DMS153 treated with DMSO at 0.1 percent for 48 hours (cell line): ENCODE results near the gene RIMBP3C.
"Not testable (repeated sequence)": the region's sequence is repeated elsewhere in the genome, so short reads cannot be mapped to it uniquely, and the experiment has no call there.

Source experiments
- DNase-seq: peaks from one replicate; lab custom pipeline; 2025; ENCODE audit not compliant: unreplicated experiment; lab: John Stamatoyannopoulos, UW

The RIMBP3C gene, protein sequence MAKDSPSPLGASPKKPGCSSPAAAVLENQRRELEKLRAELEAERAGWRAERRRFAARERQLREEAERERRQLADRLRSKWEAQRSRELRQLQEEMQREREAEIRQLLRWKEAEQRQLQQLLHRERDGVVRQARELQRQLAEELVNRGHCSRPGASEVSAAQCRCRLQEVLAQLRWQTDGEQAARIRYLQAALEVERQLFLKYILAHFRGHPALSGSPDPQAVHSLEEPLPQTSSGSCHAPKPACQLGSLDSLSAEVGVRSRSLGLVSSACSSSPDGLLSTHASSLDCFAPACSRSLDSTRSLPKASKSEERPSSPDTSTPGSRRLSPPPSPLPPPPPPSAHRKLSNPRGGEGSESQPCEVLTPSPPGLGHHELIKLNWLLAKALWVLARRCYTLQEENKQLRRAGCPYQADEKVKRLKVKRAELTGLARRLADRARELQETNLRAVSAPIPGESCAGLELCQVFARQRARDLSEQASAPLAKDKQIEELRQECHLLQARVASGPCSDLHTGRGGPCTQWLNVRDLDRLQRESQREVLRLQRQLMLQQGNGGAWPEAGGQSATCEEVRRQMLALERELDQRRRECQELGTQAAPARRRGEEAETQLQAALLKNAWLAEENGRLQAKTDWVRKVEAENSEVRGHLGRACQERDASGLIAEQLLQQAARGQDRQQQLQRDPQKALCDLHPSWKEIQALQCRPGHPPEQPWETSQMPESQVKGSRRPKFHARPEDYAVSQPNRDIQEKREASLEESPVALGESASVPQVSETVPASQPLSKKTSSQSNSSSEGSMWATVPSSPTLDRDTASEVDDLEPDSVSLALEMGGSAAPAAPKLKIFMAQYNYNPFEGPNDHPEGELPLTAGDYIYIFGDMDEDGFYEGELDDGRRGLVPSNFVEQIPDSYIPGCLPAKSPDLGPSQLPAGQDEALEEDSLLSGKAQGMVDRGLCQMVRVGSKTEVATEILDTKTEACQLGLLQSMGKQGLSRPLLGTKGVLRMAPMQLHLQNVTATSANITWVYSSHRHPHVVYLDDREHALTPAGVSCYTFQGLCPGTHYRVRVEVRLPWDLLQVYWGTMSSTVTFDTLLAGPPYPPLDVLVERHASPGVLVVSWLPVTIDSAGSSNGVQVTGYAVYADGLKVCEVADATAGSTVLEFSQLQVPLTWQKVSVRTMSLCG (N-terminal part only)

DNA sequence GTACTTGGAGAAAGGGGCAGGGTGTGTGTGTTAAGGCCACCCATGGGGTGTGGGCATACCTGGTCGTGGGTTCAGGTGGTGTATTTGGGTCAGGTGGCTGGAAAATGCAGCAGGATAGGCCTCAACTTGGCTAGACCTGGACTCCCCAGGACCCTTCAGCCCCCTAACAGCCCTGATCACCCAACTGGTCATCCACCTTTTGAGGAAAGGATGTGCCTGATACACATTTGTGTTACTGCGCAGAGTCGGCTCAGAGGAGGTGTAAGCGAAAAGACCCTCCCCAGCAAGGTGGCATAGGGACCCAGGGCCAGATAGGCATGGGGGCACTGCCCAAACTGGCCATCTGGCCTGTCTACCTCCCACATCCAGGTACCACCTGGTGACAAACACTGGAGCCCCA is at the start of gene RIMBP3C:
RIMBP3C (minus strand) TSS at position 101 of the 400 bp plus-strand sequence. CDS start 485 bp downstream, outside the sequence.
- not testable (repeated sequence) for DNase-seq

DNA sequence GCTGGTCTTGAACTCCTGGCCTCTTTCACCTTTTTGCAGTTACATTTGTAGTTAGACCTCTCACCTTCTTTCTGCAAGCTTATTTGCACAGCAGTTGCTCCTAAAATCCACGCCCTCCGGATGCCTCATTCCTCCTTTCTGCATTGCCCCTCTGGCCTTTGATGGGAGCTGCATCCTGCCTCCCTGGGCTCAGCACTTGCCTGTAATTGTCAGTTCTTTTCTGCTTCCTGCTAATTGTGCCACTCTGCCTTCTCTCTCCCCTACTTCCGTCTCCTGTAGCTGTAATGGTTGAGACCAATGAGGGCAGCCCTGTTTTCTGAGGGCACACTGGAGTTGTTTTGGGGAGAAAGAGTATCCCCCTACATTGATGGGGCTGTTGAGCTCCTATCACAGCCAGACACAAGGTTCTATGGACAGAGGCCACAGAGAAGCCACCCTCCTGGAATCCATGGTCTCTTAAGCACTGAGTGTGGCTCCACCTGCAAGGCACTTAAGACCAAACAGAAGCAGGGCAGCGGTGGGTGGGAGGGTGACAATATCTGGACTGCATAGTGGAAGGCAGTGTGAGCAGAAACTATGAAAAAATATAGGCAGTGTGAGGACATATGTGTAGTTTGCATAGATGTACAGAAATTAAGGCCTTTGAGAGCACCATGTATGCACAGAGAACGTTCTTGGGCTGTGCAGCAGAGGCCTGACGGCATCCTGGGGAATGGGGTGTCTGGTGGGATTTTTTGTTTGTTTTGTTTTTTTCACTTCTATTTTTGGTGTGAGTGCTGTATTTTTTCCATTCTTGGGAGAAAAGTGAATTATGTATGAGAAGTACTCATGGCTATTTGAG is 48.0 kb upstream of the RIMBP3C start:
- DNase-seq: no peak

DNA sequence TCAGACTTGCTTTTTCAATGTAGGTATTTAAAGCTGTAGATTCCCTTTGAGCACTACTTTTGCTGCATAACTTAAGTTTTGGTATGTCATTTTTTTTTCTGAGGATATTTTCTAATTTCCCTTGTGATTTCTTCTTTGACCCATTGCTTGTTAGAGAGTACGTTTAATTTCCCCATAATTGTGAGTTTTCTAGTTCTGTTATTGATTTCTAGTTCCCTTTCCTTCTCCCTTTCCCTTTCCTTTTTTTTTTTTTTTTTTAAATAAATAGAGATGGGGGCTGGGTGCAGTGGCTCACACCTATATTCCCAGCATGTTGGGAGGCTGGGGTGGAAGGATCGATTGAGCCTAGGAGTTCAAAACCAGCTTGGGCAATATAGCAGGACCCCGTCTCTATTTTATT is 47.0 kb upstream of the RIMBP3C start:
- DNase-seq: no peak

DNA sequence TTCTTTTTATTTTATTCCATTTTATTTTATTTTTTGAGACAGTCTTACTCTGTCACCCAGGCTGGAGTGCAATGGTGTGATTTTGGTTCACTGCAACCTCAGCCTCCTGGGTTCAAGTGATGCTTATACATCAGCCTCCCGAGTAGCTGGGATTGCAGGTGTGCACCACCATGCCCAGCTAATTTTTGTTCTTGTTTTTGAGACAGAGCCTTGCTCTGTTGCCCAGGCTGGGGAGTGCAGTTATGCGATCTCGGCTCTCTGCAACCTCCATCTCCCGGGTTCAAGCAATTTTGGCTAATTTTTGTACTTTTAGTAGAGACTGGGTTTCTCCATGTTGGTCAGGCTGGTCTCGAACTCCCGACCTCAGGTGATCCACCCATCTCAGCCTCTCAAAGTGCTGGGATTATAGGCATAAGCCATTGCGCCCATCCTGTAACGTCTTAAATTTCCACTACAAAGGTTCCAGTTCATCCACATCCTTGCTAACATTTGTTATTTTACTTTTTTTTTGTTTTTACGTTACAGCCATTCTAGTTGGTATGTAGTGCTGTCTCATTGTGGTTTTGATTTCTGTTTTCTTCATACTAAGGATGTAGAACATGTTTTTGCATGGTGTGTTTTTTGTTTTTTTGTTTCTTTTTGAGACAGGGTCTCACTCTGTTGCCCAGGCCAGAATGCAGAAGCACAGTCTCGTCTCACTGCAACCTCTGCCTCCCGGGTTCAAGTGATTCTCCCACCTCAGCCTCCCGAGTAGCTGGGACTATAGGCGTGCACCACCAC is 45.3 kb upstream of the RIMBP3C start:
- DNase-seq: not testable (repeated sequence)

DNA sequence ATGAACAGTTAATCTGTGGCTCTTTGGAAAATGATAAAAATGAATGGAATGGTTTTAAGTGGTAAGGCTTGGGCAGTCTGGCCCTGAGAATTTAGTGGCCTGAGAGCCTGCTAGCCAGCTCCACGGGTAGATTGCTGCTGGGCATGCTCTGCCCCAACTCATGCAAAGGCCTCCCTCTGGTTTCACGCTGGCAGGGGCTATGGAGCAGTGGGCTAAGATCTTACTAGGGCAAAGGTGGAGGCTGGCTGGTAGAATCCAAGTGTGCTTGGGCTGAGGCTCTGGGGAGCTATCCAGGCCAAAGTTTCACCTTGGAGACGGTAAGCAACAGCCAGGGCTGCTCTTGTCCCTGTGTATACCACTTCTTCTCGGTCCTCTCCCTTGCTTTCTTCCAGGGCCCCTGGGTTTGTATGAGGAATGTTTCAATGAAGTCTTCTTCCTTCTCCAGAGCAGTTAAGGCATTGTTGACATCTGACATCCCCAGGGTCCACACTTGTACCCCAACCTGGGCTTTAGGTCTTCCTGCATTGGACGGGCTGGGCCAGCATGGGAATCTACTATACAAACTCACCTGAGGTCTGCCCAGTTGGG is 43.7 kb upstream of the RIMBP3C start:
- no peak for DNase-seq

DNA sequence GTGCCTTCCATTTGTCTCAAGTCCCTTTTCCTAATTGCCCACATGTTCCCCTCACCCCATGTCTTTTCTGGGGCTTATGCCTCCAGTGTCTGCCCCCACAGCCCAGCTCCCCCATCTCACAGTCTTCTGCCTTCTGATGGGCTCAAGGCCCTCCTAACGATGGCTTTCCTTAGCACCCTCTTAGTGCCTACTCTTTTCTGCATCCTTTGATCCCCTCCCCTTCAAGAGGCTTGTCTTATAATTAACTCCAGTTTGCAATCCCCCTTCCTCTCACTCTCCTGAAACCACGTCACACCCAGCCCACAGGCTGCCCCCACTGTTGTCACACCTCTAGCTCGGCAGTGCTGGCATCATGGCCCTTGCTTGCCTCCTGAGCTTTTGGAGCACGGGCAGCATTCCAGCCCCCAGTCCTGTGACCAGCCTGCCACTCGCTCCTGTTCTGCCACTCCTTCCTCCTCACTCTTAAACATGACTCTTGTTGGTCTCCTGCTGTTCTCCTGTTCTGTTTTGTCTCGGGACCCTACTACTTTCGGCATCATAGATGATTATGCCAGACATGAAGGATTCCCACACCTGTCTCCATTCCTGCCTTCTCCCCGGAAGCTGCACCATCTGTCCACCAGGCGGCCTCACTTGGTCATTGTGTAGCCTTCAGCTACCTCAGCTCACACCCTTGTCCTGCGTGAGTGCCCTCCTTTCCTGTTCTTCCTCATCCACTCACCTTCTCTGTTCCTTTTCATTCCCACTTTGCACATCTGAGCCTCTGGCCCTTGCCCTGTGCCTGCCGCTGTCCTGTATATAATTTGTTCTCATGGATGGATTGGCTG is 42.4 kb upstream of the RIMBP3C start:
- no peak for DNase-seq

DNA sequence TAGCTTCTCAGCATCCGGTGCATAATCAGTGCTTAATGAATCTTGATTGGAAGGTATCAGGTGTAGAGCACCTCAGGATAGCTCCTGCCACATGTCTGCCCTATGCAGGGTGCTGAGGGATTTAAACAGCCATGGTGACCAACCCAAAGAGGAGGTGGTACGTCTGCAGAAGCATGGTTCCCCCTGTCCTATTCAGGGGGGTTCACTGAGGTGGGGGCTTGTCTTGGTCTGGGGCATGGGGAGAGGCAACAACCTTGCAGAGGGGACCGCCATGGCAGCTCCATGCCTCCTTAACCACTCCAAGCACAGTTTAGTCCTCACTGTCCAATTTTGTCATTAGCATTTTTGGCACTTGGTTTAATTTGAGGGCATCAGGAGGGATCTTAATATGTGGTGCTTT is 41.2 kb upstream of the RIMBP3C start:
- DNase-seq: no peak

DNA sequence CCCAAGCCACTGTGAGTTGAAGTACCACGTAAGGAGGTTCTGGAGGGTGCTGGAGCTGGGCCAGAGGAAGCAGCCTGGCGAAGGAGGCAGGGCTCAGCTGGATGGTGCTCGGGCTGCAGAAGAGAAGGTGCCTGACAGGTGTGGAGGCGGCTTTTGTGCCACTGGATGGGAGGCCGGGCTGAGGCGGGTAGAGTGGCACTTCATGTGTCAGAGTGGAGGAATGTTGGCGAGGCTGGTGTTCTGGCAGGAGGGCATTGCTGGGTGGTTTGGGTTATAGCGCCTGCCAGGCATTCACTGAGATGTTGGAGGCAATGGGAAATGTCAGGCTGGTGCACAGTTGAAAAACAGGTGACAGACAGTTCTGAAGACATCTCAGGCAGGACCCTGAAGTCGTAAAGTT is 40.4 kb upstream of the RIMBP3C start:
- DNase-seq: no peak

DNA sequence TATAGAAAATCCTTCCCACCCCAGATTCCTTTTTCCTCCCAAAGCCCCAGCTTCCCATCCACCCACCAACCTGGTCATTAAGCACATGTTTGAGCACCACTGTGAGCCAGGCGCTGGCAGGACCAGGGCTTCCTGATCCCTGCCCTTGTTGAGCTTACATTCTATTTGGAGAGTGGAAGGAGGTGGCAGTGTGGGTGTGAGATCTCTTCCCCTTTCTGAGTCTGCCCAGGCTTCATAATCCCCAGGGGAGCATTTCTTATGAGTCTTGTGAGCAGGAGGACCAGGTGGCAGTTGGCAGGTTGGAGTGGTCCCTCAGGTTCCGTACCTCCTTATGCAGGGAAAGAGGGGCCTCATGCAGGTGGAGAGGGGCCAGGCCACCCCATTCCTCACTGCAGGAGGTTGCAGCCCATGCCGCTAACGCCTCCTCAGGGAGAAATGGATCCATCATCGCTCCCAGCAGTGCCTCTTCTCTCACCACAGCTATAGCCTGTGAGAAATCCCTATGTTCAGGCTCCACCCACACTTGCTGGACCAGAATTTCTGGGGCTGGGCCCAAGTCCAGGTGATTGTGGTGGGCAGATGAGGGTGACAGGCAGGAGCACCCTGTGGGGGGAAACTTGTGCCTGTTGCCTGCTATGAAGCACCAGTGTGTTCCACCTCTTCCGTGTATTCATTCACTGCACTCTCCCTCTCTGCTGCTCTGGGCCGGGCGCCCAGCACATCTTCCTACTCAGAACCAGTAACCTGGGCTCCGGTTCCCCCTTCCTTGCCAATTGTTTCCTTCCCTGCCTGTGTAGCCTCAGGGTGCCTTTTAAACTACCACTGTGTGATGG is 39.8 kb upstream of the RIMBP3C start:
- DNase-seq: no peak

DNA sequence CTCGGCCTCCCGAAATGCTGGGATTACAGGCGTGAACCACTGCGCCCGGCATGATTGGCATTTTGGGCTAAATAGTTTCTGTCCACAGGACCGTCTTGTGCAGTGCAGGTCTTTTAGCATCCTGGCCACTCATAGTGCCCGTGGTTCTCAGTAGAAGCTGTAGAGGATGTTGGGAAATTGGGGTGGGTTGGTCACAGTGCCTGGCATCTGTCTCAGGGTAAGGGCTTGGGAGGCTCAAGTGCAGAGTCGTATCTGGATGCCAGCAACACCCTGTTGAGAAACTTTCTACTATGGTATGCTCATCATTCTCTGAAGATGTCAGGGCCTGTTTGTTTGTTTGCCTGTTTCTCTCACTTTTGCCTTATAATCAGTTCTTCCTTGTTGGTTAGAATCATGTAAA is 38.1 kb upstream of the RIMBP3C start:
- no peak for DNase-seq

DNA sequence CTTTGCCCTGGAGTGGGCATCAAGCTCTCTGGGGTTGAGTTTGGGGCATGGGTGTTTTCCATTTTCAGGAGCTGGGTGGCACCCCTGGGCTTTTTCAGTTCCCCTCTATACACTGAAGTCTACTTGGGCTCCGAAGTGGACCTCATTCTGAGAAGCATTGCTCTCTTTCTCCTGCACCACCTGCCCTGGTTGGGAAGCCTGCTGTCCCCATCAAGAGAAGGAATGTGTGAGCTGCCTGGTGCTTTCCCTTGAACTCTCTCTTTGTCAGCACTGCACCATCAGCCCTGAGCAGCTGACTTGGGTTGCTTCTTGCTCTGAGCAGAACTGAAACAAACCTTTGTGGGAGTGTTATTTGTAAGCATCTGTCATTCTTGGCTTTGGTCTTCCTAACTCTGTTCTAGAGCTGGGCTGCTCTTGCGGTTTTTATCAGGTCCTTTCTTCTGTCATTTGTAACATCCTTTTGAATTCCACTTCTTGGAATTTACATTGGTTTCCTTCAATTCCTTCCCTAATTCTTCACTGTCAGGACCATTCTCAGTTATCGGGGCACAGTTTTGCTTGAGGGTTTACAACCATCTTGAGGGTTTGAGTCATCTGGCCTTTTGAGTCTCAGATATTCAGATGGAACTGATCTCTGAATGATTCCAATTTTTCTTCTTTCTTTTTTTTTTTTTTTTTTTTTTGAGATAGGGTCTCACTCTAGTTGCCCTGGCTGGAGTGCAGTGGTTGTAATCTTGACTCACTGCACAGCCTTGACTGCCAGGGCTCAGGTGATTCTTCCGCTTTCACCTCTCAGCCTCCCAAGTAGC is 36.7 kb upstream of the RIMBP3C start:
- no peak for DNase-seq

DNA sequence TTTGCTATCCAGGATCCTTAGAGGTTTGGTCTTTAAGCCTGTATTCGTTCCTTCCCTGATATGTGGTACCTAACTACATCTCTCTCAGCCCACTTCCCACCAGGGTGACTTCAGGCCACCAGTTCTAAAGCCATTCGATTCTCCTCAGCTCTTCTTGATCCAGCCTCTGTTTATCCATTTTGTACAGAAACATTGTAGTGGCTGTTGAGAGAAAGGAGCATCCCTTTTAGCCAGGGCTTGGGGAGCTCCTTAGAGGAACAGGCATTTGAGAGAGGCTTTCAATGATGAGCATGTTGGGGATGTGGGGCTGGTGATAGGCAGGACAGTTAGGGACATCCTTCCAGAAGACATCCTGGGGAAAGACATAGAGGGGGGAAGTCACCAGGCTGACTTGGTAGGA is 34.1 kb upstream of the RIMBP3C start:
- DNase-seq: no peak

DNA sequence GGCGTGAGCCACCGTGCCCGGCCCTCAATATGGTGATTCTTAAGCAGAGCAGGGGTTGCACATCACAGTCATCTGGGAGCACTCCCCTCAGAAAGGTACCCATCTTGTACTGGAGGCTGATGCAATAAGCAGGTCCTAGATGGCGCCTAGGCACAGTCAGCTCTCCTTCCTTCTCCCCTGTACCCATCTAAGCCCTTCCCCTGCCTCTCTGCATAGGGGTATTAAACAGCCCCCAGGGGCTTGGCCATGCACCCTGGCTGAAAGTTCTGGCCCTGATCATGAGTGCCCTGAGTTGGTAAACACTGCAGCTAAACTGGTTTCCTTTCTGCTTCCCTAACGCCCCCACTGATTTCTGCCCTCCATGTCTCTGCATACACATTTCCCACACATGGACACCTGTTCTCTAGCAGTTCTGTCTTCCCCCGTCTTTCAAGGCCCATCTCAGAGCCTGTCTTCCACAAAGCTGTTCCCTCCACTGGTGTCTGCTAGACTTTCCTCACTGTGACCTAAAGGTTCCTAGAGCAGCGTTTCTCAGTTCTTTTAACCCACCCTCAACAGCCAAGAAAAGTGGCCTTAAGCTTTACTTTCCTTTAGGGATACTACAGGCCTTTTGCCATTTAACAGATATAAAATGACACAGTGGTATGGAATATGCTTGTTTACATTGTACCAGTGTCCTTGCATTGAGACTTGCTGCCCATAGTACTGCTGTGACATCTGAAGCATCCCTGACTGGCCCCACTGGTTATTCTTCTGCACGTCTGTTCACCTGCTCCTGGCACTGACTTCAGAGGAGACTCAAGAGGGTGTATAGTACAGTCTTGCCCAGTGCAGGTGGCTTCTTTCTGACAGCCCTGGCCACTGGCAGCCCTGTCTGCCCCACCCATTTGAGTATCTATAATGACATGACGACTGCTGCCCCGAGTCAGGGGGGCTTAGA is 31.8 kb upstream of the RIMBP3C start:
- DNase-seq: no peak

DNA sequence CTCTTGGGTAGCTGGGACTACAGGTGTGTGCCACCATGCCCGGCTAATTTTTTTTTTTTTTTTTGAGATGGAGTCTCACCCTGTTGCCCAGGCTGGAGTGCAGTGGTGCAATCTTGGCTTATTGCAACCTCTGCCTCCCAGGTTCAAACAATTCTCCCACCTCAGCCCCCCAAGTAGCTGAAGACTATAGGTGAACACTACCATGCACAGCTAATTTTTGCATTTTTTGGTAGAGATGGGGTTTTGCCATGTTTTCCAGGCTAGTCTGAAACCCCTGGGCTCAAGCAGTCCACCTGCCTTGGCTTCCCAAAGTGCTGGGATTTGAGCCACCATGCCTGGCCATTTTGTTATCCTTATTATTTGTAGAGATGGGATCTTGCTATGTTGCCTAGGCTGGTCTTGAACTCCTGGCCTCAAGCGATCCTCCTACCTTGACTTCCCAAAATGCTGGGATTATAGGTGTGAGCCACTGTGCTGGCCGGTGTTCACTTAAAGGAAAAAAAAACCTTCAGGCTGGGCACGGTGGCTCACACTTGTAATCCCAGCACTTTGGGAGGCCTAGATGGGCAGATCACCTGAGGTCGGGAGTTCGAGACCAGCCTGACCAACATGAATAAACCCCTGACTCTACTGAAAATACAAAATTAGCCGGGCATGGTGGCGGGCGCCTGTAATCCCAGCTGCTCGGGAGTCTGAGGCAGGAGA is 29.9 kb upstream of the RIMBP3C start:
- DNase-seq: not testable (repeated sequence)

DNA sequence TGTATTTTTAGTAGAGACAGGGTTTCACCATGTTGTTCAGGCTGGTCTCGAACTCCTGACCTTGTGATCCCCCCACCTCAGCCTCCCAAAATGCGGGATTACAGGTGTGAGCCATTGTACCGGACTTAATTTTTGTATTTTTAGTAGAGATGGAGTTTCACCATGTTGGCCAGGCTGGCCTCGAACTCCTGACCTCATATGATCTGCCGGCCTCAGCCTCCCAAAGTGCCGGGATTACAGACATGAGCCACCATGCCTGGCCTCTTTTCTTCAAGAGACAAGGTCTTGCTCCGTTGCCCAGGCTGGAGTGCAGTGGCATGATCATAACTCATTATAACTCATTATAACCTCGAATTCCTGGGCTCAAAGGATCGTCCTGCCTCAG is 29.4 kb upstream of the RIMBP3C start:
- DNase-seq: not testable (repeated sequence)
